NCI-H446 (cell line): Measurements from ENCODE around the gene TMEM33.
A peak's percentile ranks its signal among the peaks of the same experiment; 100 is the strongest.
"Not testable (repeated sequence)": the region's sequence is repeated elsewhere in the genome, so short reads cannot be mapped to it uniquely, and the experiment has no call there.

Source experiments
- DNase-seq, 2 experiments: peaks; one replicate each; lab custom pipeline; 2025; lab: John Stamatoyannopoulos, UW

TMEM33 gene, protein sequence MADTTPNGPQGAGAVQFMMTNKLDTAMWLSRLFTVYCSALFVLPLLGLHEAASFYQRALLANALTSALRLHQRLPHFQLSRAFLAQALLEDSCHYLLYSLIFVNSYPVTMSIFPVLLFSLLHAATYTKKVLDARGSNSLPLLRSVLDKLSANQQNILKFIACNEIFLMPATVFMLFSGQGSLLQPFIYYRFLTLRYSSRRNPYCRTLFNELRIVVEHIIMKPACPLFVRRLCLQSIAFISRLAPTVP

DNA sequence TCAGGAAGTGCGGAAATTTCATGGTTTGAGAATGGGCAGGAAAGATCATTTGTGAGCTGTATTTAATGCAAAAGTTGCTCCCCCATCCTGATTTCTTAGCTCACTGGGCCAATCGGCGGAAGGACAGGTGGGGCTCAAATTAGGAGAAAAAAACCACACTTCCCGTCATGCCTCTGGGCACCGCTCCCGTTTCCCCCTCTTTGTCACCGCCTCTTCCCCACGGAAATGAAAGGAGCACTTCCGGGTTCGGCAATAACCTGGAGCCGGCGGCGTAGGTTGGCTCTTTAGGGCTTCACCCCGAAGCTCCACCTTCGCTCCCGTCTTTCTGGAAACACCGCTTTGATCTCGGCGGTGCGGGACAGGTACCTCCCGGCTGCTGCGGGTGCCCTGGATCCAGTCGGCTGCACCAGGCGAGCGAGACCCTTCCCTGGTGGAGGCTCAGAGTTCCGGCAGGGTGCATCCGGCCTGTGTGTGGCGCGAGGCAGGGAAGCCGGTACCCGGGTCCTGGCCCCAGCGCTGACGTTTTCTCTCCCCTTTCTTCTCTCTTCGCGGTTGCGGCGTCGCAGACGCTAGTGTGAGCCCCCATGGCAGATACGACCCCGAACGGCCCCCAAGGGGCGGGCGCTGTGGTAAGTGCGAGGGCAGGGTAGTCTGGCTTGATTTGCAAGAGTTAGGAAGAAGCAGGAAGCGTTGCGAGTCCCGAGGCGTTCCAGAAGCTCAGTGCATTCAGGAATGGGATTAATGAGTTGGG is at the start of gene TMEM33:
TMEM33 (plus strand) TSS at position 529 of the 751 bp plus-strand sequence; CDS start at position 585, 56 bp downstream.
- peak; percentile 65 to 86 for DNase-seq

DNA sequence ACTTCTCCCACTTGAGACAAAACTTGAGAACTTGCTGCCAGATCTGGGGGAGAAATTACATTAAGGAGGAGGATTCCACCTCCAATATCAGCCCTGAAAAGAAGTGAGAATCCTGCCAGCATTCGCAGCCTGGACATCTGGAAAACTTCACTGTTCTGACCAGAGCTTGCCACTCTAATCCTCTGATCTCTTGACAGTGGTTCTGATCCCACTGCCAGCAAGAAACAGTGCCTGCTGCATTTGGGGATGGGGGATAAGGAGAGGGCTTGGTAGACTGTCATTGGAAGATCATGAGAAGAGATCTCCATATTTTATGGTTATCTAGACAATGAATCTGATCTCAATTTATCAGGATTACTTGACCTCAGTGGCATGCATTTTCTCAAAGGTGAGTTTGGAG is 49.8 kb upstream of the TMEM33 start:
- DNase-seq = no peak

DNA sequence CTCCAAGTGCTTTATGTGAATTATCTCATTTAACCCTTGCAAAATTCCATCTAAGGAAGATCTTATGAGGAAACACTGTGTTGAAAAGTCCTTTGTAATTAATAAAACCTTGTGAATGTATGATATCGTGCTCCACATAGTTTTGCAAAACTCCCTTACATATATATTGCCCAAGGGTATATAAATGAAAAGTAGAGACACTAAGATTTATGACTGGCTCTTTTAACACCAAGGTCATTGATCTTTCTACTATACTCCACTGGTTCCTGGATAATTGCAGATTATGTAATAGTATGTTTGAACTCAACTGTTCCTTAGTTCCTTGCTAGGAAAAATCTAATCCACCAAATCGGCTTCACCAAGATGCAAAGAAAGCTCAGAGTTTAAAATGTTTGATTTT is 48.0 kb upstream of the TMEM33 start:
- DNase-seq = no peak

DNA sequence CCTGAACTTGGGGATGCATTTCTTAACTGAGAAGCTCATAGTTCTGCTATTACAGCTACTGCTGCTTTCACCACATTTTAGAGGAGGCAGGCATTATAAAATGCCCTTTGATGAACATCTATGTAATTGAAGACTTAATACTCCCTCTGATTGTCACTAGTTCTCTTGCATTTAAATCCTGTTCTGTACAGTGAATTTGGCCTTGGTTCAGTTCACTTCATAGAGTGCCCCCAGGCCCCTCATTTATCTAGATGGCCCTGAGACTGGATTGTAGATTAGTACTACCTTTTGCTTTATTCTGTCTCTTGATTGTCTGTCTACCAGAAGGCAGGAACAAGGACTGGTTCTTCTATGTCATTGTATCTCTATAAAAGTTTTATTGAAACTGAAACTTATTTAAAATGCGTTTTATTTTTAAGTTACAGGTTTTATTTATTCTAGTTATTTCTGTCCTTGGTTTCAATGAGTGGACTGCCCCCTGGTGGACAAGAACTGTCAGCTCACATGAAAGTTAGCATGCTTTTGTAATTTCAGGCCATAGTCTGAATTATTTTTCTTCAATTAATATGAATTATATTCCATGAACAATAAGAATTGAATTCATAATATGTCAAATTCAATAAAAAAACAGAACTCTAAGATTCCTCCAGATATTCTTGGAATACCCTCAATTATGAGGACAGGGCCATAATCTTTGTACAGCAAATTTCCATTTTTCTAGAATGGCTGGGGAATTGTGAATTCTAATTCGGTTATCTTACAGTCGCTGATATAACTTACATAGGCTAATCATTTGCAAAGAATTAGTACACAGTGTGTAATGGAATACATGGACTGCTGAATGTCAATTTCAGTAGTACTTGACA is 47.2 kb upstream of the TMEM33 start:
- DNase-seq = peak in 1 of 2 experiments; percentile 53

DNA sequence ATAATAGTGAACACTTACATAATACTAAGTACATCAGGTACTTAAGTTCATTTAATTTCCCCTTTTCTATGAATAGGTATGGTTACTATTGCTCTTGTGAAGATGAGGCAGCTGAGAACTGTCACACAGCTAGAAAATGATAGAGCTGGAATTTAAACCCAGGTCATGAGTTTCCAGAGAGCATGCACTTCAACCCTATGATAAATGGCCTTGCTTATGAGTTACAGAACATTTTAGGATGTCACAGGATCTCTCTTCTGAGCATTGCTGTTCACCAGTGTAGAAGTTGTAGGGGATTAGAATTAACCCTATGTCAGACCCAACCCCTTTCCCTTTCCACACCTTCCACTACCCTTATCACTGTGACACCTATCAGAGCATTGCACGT is 46.5 kb upstream of the TMEM33 start:
- no peak for DNase-seq

DNA sequence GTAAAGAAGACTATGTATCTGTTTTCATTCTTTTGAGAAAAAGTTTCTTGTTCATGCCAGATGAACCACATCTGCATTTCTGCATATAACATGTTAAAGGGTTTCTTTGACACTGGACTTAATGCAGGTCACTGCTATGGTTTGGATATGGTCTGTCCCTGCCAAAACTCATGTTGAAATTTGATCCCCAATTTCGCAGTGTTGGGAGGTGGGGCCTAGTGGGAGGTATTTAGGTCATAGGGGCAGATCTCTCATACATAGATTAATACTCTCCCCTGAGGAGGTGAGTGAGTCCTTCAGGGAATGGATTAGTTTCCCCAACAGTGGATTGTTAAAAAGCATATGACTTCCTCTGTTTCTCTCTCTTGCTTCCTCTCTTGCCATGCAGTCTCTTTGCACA is 45.9 kb upstream of the TMEM33 start:
- DNase-seq = no peak

DNA sequence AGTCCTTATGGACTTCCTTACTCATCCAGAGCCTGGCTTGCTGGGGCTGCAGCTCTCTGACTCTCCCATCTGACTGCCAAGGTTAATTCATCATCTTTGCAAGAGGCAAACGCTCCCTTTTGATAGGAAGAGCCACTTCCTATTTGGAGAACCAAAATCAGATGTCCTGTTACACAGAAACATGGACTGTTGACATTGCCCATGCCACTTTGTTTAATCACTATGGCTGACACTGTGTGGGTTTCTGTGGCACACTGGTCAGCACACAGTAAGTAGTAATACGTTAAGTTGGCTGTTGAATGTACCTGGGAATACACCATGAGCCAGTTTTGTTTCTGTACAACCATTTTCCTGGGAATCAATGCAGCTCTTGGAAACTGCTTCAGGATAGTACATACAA is 45.1 kb upstream of the TMEM33 start:
- DNase-seq = no peak

DNA sequence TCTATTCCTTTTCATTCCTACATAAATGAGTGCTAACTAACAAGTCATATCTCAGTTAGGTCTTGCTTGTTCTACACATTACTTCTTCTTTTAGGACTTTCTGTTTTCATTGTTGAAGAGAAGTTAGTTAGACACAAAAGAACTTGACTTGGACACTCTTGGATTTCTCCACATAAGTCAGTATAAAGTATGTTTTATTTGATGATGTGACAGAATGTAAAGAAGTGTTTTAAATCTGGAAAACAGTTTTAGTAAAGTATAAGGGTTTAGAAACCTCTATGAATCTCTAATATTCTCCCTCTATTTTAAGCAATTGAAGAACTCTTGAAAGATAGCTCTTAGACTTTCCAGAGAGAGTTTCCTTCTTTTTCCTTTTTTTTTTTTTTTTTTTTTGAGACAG is 38.6 kb upstream of the TMEM33 start:
- no peak for DNase-seq

DNA sequence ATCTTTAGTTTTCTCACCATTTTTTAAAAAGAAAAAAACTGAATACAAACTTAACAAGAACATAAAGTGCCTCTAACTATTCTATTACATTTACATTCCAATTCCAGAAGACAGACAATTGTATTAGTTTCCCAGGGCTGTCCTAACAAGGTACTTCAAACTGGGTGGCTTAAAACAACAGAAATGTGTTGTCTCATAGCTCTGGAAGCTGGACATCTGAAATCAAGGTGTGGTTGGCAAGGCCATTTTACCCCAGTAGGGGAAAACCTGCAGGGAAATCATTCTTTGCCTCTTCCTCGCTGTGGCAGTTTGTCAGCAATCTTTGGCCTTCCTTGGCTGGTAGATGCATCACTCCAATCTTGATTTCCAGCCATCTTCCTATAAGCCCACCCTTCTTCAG is 37.5 kb upstream of the TMEM33 start:
- no peak for DNase-seq

DNA sequence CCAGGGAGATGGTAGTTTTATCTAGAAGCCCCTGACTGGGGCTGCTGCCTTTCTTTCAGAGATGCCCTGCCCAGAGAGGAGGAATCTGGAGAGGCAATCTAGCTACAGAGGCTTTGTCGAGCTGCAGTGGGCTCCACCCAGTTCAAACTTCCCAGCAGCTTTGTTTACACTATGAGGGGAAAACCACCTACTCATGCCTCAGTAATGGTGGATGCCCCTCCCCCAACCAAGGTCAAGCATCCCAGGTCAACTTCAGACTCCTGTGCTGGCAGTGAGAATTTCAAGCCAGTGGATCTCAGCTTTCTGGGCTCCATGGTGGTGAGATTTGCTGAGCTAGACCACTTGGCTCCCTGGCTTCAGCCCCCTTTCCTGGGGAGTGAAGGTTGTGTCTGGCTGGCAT is 26.1 kb upstream of the TMEM33 start:
- DNase-seq = not testable (repeated sequence)

DNA sequence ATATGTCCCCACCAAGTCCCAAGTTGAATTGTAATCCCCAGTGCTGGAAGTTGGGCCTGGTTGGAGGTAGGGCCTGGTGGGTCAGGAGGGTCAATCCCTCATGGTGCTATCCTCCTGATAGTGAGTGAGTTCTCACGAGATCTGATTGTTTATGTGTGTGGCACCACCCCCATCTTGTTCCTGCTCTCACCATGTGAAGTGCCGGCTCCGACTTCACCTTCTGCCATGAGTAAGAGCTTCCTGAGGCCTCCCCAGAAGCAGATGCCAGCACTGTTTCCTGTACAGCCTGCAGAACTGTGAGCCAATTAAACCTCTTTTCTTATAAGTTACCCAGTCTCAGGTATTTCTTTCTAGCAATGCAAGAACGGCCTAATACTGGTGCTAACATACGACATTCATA is 22.7 kb upstream of the TMEM33 start:
- DNase-seq = no peak

DNA sequence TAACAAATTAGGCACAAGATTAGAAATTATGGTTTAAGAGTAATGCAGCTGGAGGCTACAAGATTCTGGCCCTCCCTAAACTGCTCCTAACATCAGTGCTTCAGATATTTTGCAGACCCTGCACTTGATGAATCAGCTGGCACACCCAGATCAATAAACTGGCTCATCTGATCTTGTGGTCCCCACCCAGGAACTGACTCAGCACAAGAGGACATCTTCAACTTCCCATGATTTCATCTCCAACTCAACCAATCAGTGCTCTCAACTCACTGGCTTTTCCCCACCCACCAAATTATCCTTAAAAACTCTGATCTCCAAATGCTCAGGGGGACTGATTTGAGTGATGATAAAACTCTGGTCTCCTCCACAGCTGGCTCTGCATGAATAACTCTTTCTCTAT is 21.7 kb upstream of the TMEM33 start:
- no peak for DNase-seq

DNA sequence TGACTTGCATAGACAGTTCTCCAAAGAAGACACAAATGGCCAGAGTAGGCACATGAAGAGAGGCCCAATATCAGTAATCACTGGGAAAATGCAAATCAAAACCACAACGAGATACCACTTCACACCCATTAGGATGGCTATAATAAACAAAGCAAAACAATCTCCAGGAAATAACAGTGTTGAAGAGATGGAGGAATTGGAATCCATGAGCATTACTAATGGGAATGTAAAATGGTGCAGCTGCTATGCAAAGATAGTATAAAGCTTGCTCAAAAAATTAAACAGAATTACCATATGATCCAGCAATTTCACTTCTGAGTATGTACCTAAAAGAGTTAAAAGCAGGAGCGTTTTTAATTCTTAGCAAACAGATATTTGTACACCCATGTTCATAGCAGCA is 17.0 kb upstream of the TMEM33 start:
- no peak for DNase-seq

DNA sequence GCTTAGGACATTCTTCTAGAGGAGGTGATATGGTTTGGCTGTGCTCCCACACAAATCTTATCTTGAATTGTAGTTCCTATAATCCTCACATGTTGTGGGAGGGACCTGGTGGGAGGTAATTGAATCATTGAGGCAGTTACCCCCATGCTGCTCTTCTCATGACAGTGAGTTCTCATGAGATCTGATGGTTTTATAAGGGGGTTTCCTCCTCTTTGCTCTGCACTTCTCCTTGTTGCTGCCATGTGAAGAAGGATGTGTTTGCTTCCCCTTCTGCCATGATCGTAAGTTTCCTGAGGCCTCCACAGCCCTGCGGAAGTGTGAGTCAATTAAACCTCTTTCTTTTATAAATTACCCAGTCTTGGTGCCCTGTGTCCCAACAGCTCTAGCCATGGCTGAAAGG is 14.8 kb upstream of the TMEM33 start:
- DNase-seq = not testable (repeated sequence)

DNA sequence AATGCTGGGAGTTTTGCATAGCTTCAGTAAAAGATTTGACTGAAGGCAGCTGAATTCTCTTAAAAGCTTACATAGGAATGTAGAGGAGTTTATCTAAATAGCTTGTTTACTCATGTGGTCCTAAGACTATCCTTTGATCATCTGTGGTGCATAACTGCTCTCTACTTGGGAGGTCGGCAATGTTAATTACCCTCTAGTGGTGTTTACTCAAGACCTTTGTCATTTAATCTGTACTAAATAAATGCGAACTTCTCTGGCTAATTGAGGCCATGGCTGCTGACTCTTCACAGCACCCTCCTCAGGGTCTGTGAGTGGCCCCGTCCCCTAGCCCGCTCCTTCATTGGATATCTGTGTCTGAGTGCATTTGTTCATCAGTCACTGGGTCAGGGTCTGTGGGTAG is 13.8 kb upstream of the TMEM33 start:
- DNase-seq = no peak

DNA sequence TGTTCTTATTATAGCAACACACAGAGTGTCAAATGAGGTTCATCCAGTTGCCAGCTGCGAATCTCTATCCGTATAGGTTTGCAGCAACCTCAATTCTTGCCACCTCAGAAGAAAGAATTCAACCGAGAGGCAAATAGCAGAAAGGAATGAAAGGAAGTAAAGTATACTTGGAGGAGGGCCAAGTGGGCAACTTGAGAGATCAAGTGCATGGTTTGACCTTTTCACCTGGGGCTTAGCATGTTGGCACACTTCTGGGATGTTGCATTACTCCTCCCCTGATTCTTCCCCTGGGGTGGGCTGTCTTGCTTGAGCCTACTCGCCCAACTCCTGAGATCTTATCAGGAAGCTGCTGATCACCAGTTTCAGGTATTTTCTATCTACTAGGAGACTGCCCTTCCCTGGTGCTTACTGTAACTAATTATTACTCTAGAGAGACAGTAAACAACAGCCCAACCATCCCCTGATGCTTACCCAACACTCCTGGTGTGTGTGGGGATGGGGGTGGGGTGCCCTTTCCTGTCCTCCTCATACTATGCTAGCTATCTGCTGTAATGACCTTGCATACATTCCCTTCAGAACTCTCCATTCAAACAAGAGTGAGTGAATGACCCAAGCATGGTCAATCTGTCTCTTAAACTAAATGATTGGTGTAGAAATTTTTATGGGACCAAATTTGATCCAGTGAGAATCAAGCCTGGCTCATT is 7.3 kb upstream of the TMEM33 start:
- DNase-seq = no peak

DNA sequence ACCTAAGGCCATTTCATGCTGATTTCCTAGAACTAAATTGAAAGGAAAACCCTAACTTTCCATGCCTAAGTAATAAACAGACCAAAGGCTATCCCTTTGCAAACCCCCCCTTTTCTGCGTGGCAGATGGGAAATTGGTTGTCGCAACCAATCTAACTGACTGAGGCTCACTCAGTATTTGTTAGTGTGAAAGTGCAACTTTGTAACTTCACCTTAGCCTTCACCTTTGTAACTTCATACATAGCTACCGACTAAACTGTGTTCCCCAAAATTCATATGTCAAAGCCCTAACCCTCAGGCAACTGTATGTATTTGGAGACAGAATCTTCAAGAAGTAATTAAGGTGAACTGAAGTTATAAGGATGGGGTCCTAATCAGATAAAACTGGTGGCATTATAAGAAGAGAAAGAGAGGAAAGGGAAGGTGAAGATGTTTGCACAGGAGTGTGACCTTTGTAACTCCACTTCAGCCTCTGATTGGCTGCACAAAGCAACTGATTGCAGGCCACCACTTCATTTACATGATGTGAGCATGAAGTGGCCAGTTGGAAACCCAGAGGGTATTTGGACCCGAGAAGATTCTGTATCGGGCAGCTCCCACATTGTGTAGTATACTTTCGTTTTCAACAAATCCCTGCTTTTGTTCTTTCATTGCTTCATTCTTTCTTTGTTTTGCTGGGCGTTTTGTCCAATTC is 4.9 kb upstream of the TMEM33 start:
- DNase-seq = no peak

DNA sequence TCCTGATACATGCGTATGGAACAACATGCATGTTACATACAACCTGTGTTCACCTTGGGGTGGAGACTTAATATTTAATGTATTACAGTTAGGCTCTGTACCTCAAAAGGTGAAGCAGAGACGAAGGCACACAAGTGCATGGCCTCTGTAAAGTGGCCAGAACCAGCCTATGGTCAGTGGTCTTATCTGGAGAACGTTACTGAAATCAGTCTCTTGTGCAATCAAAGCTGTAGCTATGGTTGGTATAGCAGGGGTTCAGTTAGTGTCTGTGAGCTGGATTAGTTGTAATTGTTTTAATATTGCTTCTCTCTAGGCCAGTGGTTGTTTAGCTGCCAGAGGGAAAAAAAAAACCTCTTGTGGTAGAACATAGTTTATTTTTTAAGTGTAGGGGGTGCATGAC is 2.2 kb upstream of the TMEM33 start:
- no peak for DNase-seq

DNA sequence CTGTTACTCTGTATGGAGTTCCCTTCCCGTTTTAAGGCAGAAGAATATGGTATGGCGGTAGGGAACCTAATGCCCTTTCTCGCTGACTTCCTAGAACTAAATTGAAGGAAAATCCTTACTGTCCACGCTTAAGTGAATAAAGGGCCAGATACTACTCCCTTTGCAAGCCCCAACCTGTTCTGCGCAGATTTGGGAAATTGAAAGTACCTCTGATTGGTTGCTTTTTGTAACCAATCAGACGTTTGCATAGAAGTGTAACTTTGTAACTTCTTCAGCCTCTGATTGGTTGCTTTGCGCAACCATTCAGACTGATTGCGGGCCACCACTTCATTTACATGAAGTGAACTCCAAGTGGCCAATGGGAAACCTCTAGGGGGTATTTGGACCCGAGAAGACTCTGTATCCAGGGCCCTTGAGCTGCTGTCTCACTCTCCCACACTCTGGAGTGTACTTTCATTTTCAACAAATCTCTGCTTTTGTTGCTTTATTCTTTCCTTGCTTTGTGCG is 1.2 kb upstream of the TMEM33 start:
- DNase-seq = no peak

DNA sequence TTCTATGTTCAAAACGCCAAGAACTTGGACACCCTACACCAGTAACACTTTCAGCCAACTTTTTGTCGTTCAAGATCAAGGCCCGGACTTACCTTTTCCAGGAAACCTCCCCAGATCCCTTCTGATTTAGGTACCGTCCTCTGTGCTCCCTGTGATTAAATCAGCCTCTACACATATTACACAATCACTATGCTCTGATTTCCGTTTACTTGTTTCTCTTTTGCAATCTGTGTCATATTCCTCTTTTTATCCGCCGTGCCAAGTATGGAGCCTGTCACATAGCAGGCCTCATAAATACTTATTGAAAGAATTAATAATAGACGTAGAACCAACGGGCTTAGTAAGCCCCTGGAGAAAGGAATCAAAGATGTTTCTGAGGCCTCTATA is 722 bp upstream of the TMEM33 start:
- DNase-seq = no peak

DNA sequence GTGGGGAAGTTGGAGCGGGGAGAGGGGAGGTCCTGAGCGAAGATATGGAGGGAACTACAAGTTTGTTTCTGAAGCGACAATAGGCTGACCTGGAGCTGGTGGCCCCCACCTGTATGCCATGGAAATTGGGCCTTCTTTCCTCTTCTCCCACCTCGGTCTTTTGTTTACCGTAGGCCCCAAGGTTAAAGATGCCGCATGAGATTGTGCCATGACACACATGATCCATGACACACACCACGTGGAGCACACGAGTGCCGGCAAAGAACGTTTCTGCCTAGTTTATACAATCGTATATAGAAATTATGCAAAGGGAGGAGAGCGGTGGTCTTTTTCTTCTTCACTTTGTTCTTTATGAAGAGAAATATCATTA is 408 bp downstream of the TMEM33 start:
- no peak for DNase-seq
